Endothelial cell of umbilical vein (primary cell): Measurements from ENCODE around the gene NEK6. TPM values are rescaled to one million over a fixed set of nuclear protein-coding genes. Genes with fewer than 3 reads are reported as not detected.

Experiments
- BruUV-seq: library from RNA; stranded (reverse); fragments of 400-500 nt; replicated peaks from 2 replicates; lab custom pipeline; 2021; lab: Mats Ljungman, UMichigan
- CTCF ChIA-PET: fragments of 300-600, 350-600 bp; sonication (Branson Sonifier 250); formaldehyde crosslinking; loops from one replicate; lab custom pipeline; 2021; ENCODE audit warnings: antibody characterized with exemption, inconsistent platforms; lab: Charles Lee
- POLR2A ChIA-PET: fragments of 300-600, 350-600 bp; sonication (Branson Sonifier 250); formaldehyde crosslinking; loops from one replicate; lab custom pipeline; 2021; ENCODE audit warnings: antibody characterized with exemption, inconsistent platforms; lab: Charles Lee
- DNase-seq: peaks from one replicate; pipeline ENCODE4 v3.0.0-alpha.2; 2011; ENCODE audit warnings: low read depth, low spot score
- FAIRE-seq: peaks from 2 replicates; lab custom pipeline; 2011; peaks lifted over from hg19 to GRCh38; lab: Jason Lieb, UNC
- H2AFZ ChIP-seq: 2 replicates; pipeline ENCODE4 v1.6.0; 2012; ENCODE audit warnings: low read depth, low read length, control low read depth, inconsistent platforms
- H3K27ac ChIP-seq: 2 replicates; pipeline ENCODE4 v1.5.1; 2011; ENCODE audit warnings: low read depth, mild to moderate bottlenecking, control low read depth, low read length, moderate library complexity; ENCODE audit not compliant: insufficient read depth
- H3K27me3 ChIP-seq, 2 experiments: 2 replicates each; pipeline versions ENCODE4 v1.6.0 to v1.6.1; 2011; ENCODE audit warnings: low read length in 2 of 2, mixed read lengths in 1 of 2; ENCODE audit not compliant: control insufficient read depth in 2 of 2, insufficient read depth in 2 of 2
- H3K36me3 ChIP-seq, 2 experiments: 2 replicates in 1 of 2; 3 replicates in 1 of 2; pipeline ENCODE4 v1.5.1; 2011; ENCODE audit warnings: low read length in 2 of 2, mild to moderate bottlenecking in 1 of 2, moderate library complexity in 1 of 2; ENCODE audit not compliant: control insufficient read depth in 2 of 2, insufficient read depth in 2 of 2; ENCODE audit errors: extremely low read depth in 1 of 2
- H3K4me1 ChIP-seq: 3 replicates; pipeline ENCODE4 v1.5.1; 2011; ENCODE audit warnings: mild to moderate bottlenecking, low read length; ENCODE audit not compliant: control insufficient read depth, insufficient read depth; ENCODE audit errors: extremely low read depth
- H3K4me2 ChIP-seq: 2 replicates; pipeline ENCODE4 v1.6.1; 2011; ENCODE audit warnings: low read length, control low read depth, mixed read lengths; ENCODE audit not compliant: insufficient read depth
- H3K4me3 ChIP-seq, 3 experiments: fragments of 200-600 bp in 1 of 3; sonication (generic), shearing (Covaris generic) in 1 of 3; replicated peaks in 1 of 3; 2 replicates each; pipeline ENCODE4 v1.5.1; 2011 to 2016; ENCODE audit warnings: control low read depth in 3 of 3, low read length in 3 of 3, mild to moderate bottlenecking in 2 of 3, inconsistent platforms in 1 of 3, low read depth in 1 of 3, moderate library complexity in 1 of 3; ENCODE audit not compliant: insufficient read depth in 1 of 3
- H3K79me2 ChIP-seq: 2 replicates; pipeline ENCODE4 v1.6.0; 2012; ENCODE audit warnings: low read length, inconsistent platforms; ENCODE audit not compliant: control insufficient read depth, insufficient read depth
- H3K9ac ChIP-seq: replicated peaks from 2 replicates; pipeline ENCODE3; 2011; ENCODE audit warnings: low read length, control low read depth; ENCODE audit not compliant: insufficient read depth; ENCODE audit errors: extremely low read depth
- H3K9me1 ChIP-seq: replicated peaks from 3 replicates; pipeline ENCODE4 v1.6.0; 2011; ENCODE audit warnings: mild to moderate bottlenecking, low read length; ENCODE audit not compliant: control insufficient read depth, insufficient read depth; ENCODE audit errors: extremely low read depth
- H3K9me3 ChIP-seq: replicated peaks from 2 replicates; pipeline ENCODE4 v1.5.1; 2012; ENCODE audit warnings: low read length, inconsistent platforms; ENCODE audit not compliant: control insufficient read depth, insufficient read depth
- H4K20me1 ChIP-seq: replicated peaks from 2 replicates; pipeline ENCODE3; 2011; ENCODE audit warnings: mild to moderate bottlenecking, low read length; ENCODE audit not compliant: control insufficient read depth, insufficient read depth; ENCODE audit errors: extremely low read depth
- FOS ChIP-seq: IDR thresholded peaks from 2 replicates; pipeline ENCODE4 v1.6.1; 2011; ENCODE audit warnings: mild to moderate bottlenecking, low read length, moderate library complexity, borderline replicate concordance; ENCODE audit not compliant: insufficient read depth
- GATA2 ChIP-seq: IDR thresholded peaks from 2 replicates; pipeline ENCODE4 v1.7.0; 2011; ENCODE audit warnings: low read depth, mild to moderate bottlenecking, moderate library complexity, mixed read lengths, low read length; ENCODE audit not compliant: insufficient read length, insufficient read depth
- JUN ChIP-seq: IDR thresholded peaks from 2 replicates; pipeline ENCODE4 v1.6.1; 2011; ENCODE audit warnings: borderline replicate concordance, low read depth; ENCODE audit not compliant: insufficient read length, insufficient read depth
- MYC ChIP-seq: IDR thresholded peaks from one replicate; pipeline ENCODE4 v1.6.1; 2011; ENCODE audit warnings: mild to moderate bottlenecking, low read depth, low read length
- POLR2AphosphoS5 ChIP-seq: IDR thresholded peaks from 2 replicates; pipeline ENCODE4 v1.6.1; 2012; ENCODE audit warnings: low read depth, mild to moderate bottlenecking, control low read depth, low read length, moderate library complexity; ENCODE audit not compliant: insufficient read depth
- dilution Hi-C: fragments of 300-500 bp; cut with MboI; formaldehyde crosslinking; loops from one replicate; pipeline ENCODE4 v1.15.0; 2019; ENCODE audit warnings: low sequenced_read_pairs; ENCODE audit not compliant: extremely low pct_ligation_motif_present
- intact Hi-C: fragments of 100-400 bp; cut with micrococcal nuclease; formaldehyde crosslinking; loops from one replicate; pipeline ENCODE4 v1.10.0; 2022
- polyA plus RNA-seq, 4 experiments: library from polyadenylated mRNA; depleted of rRNA in 3 of 4; stranded (reverse) in 3 of 4; unstranded in 1 of 4; fragments of >200 nt; gene quantifications; 2 replicates each; pipeline versions ENCODE4 v1.2.1 to v1.2.3, GENCODE V29; 2011 to 2012; ENCODE audit warnings: missing spikeins in 1 of 4
- total RNA-seq: library from RNA; stranded (reverse); gene quantifications from 2 replicates; pipeline ENCODE4 v1.2.3, GENCODE V29; 2021
- TF ChIP-seq, protein P1 (sequence below): IDR thresholded peaks from 2 replicates; pipeline ENCODE4 v1.6.1; 2011; ENCODE audit not compliant: insufficient read depth, insufficient read length
- TF ChIP-seq, protein P2 (sequence below), 2 donors: IDR thresholded peaks; 1 replicate in 1 of 2; 2 replicates in 1 of 2; pipeline ENCODE4 v1.5.1; 2011; ENCODE audit warnings: low read length in 2 of 2, mild to moderate bottlenecking in 2 of 2, moderate library complexity in 2 of 2, control low read depth in 1 of 2, inconsistent platforms in 1 of 2, low read depth in 1 of 2; ENCODE audit not compliant: insufficient read depth in 1 of 2; ENCODE audit errors: extremely low read depth in 1 of 2

The NEK6 gene
- total and polyA plus RNA-seq, 2 donors (not counting 3 experiments of a cell fraction or from before 2014, with no cell fraction given), result 64.3 to 67.1 TPM

DNA sequence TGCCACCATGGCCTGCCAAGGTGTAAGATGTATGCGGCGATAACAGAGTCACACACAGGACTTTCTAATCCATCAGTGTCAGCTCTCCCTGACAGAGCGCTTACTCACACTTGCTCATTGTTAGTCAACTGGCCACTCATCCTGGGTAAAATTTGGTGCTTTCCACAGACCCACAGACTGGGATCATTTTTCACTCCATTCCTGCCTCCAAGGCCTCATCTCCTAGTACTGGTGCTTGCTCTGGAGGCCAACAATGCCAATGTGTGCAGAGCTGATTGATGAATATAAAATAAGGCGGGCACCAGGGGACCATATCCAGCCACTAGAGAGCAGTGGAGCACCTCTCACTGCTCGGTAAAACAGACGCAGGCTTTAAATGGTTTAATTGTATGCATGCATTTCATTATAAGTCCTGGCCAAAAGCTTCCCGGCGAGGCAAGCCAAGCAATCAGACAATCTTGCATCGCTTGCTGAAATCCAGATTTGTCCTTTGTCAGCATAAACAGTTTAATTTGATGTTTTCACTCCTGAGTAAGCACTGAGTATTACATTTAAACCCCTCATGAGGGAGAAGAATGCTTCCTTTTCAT lies 135.2 kb downstream of the NEK6 start:
- CTCF ChIA-PET, result interaction anchor here (0.7 to 6.4 kb wide), 16 partner anchors 9 to 849 kb away, joined by 3 to 62 read pairs (median 4); no protein-coding TSS in a partner anchor
- peaks cover 6 to 8% of the 10 kb centered on the region in 2 experiments for H3K36me3 ChIP-seq
- H3K9me3 ChIP-seq, result no peaks in the 10 kb centered on the region
- H3K4me1 ChIP-seq, result peaks cover 34% of the 10 kb centered on the region
- BruUV-seq, result no TSS peak
- peak overlapping the region; percentile 54 for H3K27ac ChIP-seq
- no peak overlapping the region for H2AFZ ChIP-seq
- H3K27me3 ChIP-seq, result no peaks in the 10 kb centered on the region
- DNase-seq (peak; percentile 75), FAIRE-seq (peak; percentile 90)
- peak overlapping the region; percentile 5 for H3K4me2 ChIP-seq
- no peak overlapping the region for H3K9ac ChIP-seq
- dilution Hi-C loops, result no loop called here
- POLR2A ChIA-PET, result no interaction called here
- H4K20me1 ChIP-seq, result peaks cover 9% of the 10 kb centered on the region
- TF ChIP-seq JUN, result peak; percentile 69
- TF ChIP-seq, protein P1, sequence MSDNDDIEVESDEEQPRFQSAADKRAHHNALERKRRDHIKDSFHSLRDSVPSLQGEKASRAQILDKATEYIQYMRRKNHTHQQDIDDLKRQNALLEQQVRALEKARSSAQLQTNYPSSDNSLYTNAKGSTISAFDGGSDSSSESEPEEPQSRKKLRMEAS, result no peak
- peak; percentile 90 for TF ChIP-seq GATA2
- TF ChIP-seq, protein P2, sequence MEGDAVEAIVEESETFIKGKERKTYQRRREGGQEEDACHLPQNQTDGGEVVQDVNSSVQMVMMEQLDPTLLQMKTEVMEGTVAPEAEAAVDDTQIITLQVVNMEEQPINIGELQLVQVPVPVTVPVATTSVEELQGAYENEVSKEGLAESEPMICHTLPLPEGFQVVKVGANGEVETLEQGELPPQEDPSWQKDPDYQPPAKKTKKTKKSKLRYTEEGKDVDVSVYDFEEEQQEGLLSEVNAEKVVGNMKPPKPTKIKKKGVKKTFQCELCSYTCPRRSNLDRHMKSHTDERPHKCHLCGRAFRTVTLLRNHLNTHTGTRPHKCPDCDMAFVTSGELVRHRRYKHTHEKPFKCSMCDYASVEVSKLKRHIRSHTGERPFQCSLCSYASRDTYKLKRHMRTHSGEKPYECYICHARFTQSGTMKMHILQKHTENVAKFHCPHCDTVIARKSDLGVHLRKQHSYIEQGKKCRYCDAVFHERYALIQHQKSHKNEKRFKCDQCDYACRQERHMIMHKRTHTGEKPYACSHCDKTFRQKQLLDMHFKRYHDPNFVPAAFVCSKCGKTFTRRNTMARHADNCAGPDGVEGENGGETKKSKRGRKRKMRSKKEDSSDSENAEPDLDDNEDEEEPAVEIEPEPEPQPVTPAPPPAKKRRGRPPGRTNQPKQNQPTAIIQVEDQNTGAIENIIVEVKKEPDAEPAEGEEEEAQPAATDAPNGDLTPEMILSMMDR (IDR thresholded peaks at IDR 0.05; ENCODE audit: extremely low read depth in 1 of 2, insufficient read depth in 1 of 2, low read depth in 1 of 2, low read length in 2 of 2), result peak; percentile 29 to 55
- no peak for TF ChIP-seq MYC
- peak; percentile 73 for TF ChIP-seq POLR2AphosphoS5
- peak; percentile 89 for TF ChIP-seq FOS
- intact Hi-C loops, result loop anchor here (5.0 kb wide), 2 partner anchors 136 to 266 kb away; partner anchors contain the start of gene NEK6
- no peaks in the 10 kb centered on the region for H3K9me1 ChIP-seq
- H3K79me2 ChIP-seq, result peaks cover 83% of the 10 kb centered on the region
- H3K4me3 ChIP-seq, result no peak overlapping the region
